GM12865 (cell line): ENCODE measurements around the gene SREK1IP1.
A peak's percentile ranks its signal among the peaks of the same experiment; 100 is the strongest.

Experiments used
- DNase-seq: peaks from one replicate; pipeline ENCODE4 v3.0.0; 2010; ENCODE audit warnings: low read depth
- H3K4me3 ChIP-seq: 2 replicates; pipeline ENCODE4 v1.5.1; 2011; ENCODE audit warnings: mild to moderate bottlenecking, low read depth, low read length, control low read depth
- TF ChIP-seq, protein P1 (sequence below): IDR thresholded peaks from 2 replicates; pipeline ENCODE4 v1.5.1; 2011; ENCODE audit warnings: low read length, control low read depth, low read depth, inconsistent platforms; ENCODE audit not compliant: insufficient read depth; ENCODE audit errors: missing control alignments

The SREK1IP1 gene

DNA sequence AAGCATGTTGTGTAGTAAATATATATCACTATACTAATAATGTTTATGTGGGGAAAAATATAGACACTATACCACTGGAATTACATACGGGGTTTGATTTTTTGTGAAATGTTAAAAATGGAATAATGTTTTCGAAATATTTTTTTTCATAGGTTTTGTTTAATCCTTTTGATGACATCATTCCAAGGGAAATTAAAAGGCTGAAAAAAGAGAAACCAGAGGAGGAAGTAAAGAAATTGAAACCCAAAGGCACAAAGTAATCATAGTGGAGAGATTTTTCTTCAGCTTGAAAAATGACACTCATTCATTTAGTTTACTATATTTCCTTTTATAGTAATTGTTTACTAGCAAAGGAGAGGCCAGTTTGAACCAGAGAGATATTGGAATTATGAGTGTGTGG lies 17.9 kb upstream of the SREK1IP1 start:
- TF ChIP-seq, protein P1, sequence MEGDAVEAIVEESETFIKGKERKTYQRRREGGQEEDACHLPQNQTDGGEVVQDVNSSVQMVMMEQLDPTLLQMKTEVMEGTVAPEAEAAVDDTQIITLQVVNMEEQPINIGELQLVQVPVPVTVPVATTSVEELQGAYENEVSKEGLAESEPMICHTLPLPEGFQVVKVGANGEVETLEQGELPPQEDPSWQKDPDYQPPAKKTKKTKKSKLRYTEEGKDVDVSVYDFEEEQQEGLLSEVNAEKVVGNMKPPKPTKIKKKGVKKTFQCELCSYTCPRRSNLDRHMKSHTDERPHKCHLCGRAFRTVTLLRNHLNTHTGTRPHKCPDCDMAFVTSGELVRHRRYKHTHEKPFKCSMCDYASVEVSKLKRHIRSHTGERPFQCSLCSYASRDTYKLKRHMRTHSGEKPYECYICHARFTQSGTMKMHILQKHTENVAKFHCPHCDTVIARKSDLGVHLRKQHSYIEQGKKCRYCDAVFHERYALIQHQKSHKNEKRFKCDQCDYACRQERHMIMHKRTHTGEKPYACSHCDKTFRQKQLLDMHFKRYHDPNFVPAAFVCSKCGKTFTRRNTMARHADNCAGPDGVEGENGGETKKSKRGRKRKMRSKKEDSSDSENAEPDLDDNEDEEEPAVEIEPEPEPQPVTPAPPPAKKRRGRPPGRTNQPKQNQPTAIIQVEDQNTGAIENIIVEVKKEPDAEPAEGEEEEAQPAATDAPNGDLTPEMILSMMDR: no peak
- no peak overlapping the region for H3K4me3 ChIP-seq
- DNase-seq: no peak

DNA sequence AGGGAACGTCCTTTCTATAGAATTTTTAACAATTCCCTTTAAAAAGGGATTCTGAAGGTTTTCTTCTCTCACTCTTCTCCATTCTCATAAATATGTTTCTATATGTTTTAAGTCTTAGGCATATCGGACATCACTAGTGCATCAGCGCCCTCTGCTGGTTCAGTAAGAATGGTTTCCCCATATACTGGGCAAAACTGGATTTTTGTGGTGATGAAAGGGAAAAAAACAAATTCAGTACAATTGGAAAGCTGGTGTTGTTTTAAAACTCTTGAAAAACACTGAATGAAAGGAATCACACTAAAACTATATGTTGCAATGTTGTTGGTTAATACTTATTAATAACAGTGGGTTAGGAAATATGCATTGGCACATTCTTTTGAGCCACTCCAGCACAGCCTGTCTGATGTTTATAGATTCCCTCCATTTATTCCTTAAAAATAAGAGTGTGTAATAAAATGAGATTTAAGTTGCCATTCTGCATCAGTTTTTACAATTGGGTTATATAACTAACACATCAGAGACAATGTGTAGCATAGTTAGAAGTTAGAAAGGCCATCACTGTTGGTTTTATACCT lies 16.0 kb upstream of the SREK1IP1 start:
- H3K4me3 ChIP-seq: no peak overlapping the region
- peak; percentile 88 for DNase-seq
- TF ChIP-seq, protein P1: peak; percentile 67

DNA sequence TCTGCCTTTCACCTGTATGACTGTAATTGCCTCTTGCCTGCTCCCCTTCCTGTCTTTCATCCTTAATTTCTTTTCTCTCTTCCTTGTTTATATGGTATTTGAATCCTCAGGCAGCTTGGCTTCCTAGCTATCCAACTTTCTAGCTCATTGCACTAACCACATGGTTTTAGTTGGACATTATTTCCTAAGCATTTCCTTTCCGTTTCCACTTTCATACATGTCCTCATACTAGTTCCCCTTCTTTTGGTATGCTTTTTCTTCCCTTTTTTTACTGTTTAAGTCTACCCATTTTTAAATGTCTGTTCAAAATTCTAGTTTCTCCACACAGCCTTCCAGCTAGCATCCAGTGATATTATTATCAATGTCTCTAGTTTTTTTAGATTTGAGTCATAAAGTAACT lies 6.8 kb upstream of the SREK1IP1 start:
- no peak for DNase-seq
- TF ChIP-seq, protein P1: no peak
- H3K4me3 ChIP-seq: no peak overlapping the region

DNA sequence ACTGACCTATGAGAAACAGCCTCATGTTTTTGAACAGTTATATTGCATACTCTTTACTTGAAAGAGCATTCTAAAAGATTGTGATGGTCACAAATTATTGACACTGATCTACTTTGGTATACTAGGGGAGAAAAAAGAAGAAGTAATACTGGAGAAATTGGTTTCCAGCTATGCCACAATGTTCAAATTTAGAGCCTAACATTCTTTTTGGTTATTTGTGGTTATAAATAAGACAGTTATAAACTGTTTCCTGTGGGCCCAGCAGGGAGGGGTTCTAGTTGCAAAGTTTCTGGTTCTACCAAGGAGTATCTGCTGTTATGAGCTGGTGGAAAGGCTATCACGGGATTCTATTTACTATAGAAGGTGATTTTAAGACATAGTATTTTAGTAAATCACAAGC lies 5.0 kb upstream of the SREK1IP1 start:
- TF ChIP-seq, protein P1: no peak
- peak overlapping the region; percentile 2; the same call in 1 of the 2 replicates for H3K4me3 ChIP-seq
- peak; percentile 72 for DNase-seq

DNA sequence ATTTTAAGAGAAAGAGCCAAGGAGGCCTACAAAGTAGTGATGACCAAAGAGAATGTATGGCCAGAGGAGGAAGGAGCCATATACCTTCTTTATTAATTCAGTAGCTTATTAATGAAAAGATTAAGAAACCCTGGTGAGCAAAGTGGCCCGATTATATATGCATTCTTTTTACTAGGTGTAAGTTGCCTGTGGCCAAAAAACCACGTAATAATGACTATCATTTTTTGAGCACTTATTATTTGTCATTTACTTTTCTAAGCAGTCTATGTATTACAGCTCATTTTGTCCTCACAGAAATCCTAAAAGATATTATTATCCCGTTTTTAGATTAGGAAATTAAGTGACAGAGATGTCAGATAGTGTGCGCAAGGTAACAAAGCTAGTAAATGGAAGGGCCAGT lies 3.2 kb upstream of the SREK1IP1 start:
- DNase-seq: no peak
- H3K4me3 ChIP-seq: no peak overlapping the region
- TF ChIP-seq, protein P1: no peak

DNA sequence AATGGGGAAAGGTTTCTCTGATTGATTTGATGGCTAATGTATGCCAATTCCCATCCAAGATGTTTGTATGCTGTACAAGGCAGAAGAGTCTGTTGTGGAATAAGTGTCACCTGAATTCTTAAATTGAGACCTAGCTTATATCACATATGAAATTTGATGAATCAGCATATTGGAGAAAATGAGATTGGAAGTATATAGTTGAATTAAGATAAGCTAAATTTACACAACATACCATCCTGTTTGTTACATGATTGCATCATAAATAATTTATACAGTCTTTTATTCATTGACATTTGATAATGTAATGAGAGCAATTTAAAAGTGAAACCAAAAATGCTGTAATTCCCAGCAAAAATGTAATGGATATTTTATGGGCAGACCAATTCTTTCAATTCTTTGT lies 1.4 kb upstream of the SREK1IP1 start:
- TF ChIP-seq, protein P1: no peak
- peak overlapping the region; percentile 100 for H3K4me3 ChIP-seq
- no peak for DNase-seq

DNA sequence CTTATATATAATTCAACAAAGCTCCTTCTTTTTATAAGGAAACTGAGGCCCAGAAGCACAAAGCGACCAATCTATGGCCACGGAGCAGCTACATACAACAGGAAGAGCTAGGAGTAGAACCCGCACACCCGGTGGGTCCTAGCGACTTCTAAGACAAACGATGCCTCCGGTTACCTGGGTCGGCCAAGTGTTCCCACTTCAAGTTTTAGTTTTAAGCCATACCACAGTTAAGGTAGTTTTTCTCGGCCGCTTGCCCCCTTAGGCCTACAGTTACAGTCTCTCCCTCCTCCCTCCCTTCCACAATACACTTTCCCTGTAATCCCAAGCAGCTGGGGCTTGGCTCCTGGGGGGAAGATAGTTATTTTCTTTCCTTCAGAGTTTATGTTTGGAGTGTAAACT lies 533 bp downstream of the SREK1IP1 start:
- TF ChIP-seq, protein P1: no peak
- peak overlapping the region; percentile 100 for H3K4me3 ChIP-seq
- DNase-seq: peak; percentile 44
